ENCODE results near the gene EXOSC1.
"Not testable (repeated sequence)": the region's sequence is repeated elsewhere in the genome, so short reads cannot be mapped to it uniquely, and the experiment has no call there.

The EXOSC1 gene

GRCh38 chr10:97407952-97408248, 37.9 kb downstream of the EXOSC1 start:
- DNase-seq (ENCODE audit: low read depth in 2 of 2), result no peak

GRCh38 chr10:97407211-97407951, 38.4 kb downstream of the EXOSC1 start:
- DNase-seq (ENCODE audit: low read depth in 2 of 2), result no peak

GRCh38 chr10:97406483-97406882, 39.3 kb downstream of the EXOSC1 start:
- not testable (repeated sequence) for DNase-seq (ENCODE audit: low read depth in 2 of 2)

DNA sequence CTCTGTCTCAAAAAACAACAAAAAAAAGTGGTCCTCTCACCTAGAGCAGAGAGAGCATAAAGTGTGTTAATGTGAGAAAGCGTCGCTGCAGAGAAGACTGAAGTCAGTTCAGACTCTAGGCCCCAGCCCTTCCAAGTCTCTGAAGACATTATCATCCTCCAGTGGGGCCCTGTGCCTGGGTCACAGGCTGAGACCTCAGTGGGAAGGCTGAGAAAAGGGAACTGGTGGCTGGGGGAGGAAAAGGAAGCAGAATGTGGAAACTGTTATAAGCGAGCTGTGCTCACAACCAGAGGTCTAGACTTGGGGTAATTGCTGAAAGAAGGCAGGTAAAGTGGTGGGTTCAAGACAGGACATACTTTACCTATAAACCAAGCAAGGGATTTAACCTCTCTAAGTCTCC, 39.7 kb downstream of the EXOSC1 start:
- no peak for DNase-seq (ENCODE audit: low read depth in 2 of 2)

GRCh38 chr10:97404044-97404443, 41.8 kb downstream of the EXOSC1 start:
- no peak for DNase-seq (ENCODE audit: low read depth in 2 of 2)

DNA sequence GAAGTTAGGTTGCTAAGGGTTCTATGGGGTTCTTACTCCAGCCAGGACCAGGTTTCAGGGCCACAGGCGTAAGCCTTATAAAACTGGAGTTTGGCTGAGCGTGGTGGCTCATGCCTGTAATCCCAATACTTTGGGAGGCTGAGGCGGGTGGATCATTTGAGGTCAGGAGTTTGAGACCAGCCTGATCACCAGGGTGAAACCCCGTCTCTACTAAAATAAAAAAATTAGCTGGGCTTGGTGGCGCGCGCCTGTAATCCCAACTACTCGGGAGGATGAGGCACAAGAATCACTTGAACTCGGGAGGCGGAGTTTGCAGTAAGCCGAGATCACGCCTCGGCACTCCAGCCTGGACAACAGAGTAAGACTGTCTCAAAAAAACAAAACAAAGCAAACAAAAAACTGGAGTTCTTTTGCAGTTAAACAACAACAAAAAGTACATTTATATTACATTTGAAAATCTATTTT, 44.3 kb downstream of the EXOSC1 start:
- DNase-seq (ENCODE audit: low read depth in 2 of 2), result no peak

- DNase-seq (ENCODE audit: low read depth in 2 of 2), result peak; percentile 59 to 72
These were observed 44.9 kb downstream of the EXOSC1 start, which contains the start of gene RRP12 for GRCh38 chr10:97400665-97401454. TSS of gene RRP12 (minus strand) at chr10:97401340. CDS start at chr10:97401231, 109 bp downstream.

DNA sequence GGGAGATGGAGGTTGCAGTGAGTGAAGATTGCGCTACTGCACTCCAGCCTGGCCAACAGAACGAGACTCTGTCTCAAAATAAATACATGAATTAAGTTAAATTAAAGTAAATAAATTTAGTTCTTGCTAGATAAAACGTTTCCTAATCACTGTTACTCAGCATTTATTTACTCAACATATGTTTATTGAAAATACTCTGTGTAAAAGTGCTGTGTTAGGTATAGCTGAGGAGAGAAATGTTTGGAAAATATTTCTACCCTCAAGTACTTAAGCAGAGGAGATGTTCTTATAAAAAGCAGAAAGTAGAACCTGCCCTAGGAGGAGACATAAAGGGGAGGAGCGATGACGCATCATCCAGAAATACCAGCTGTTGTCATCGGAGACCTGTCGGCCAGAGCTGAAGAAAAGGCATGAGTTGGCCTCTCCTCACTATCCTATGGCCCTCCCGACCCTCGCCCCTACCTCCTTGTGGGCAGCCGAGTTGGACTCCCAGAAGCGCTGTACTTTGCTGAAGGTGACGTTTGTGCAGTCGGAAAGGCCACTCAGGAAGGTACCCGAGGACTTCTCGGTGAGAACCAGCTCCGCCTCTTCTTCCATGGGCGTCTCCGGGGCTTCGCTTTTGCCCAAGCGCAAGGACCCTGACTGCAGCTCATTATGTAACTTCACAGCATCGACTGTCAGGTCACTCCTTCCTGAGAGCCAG, 45.8 kb downstream of the EXOSC1 start:
- no peak for DNase-seq (ENCODE audit: low read depth in 2 of 2)

DNA sequence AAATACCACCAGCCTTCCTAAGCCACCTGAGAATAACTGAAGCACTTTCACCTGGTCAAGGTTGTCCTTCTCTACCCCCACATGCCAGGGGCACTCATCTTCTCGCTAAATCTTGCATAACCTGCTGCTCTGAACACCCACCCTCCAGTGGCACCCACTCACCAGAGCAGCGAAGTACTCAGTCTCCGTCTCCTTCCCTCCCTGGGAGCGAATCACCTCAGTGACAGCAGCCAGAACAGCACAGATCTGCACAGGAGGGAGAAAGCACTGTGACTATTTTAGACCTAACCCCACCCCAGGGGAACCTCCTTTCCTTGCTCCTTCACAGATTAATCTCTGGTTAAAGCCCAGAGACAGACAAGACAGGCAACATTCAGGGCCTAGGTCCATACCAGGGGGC, 49.8 kb downstream of the EXOSC1 start:
- DNase-seq (ENCODE audit: low read depth in 2 of 2), result no peak

DNA sequence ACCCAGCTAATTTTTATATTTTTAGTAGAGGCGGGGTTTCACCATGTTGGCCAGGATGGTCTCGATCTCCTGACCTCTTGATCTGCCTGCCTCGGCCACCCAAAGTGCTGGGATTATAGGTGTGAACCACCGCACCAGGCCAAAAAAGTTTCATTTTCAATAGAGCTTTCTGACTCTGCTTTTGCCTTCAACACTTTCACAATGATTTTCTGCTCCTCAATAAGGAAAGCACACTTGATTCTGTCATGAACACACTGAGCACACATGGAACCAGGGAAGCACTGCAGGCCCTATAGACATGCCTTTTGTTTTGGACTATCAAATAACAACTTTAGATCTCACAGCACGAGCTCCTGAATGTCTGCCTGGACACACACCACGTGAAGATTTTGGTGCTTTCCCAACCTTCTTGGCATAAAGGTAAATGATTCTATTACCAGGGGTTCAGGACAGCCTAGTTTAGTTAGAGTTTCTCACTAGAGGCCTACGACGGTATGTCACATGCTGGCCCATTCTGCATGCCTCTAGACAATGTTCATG, 52.7 kb downstream of the EXOSC1 start:
- no peak for DNase-seq (ENCODE audit: low read depth in 2 of 2)

GRCh38 chr10:97390091-97390490, 55.7 kb downstream of the EXOSC1 start:
- no peak for DNase-seq (ENCODE audit: low read depth in 2 of 2)

- no peak for DNase-seq (ENCODE audit: low read depth in 2 of 2)
These were observed 57.7 kb downstream of the EXOSC1 start for GRCh38 chr10:97388152-97388551.

Data from activated CD4-positive, alpha-beta T cell treated with anti-CD3 and anti-CD28 coated beads for 24 hours (primary cell).